ENCODE data around the gene PRDM1.
"Not testable (repeated sequence)": the region's sequence is repeated elsewhere in the genome, so short reads cannot be mapped to it uniquely, and the experiment has no call there.

The PRDM1 gene

DNA sequence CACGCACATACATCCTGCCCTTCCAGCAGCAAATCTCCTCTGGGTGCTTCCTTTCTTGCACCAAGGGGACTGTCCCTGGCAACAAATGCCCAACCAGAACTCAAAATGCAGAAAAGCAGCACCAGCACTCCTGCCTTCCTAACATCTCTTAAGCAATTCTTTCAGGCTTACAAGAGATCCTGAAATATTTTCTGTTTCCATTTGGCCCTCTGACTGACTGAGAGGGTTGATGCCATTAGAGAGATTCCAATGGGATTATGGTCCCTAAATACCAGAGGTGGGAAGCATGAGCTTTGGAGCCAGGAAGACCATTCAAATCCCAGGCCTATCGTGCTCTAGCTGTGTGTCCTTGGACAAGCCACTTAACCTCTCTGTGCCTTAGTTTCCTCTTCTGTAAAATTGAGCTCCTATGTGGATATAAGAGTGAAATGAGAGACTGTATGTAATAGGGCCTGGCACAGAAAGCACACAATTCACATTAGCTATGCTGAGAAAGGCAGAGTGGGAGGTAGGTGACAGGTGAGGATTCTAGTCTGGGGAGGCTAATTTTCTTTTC, 56.8 kb downstream of the PRDM1 start:
- no peak for FAIRE-seq

DNA sequence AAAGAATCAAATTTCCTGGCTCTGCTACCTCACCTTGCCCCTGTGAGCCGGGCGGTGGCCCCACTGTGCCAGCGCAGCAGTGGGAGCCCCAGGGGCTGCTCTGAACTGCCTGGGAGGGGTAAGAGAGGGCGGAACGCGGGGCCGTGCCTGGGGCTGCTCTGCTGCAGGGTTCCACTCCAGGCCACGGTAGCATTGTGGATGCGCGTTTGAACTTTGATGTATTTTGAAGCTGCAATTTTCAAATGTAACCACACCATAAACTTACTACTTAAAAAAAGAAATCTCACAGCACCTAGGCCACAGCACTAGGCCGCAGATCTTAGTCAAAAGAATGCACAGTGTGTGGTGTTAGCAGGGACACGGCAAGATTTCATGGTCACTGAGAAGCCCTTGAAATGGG, 57.5 kb downstream of the PRDM1 start:
- no peak for FAIRE-seq

DNA sequence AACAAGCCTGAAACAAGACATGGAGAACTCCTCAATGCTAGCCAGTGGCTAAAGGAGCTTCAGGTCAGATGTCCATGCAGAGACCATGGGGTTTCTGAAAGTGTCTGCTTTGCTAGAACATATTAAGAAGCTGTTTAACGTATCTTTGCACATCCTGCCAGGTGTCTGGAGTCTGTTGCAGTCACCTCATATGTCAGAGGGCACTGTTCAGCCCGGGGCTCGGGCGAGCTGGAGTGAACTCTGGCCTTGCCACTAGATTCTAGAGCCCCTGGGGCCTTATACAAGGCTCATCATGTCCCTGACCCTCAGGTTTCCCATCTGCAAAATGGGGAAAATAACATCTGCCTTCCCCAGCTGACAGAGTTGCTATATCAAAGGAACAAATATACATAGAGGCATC, 59.0 kb downstream of the PRDM1 start:
- no peak for FAIRE-seq

DNA sequence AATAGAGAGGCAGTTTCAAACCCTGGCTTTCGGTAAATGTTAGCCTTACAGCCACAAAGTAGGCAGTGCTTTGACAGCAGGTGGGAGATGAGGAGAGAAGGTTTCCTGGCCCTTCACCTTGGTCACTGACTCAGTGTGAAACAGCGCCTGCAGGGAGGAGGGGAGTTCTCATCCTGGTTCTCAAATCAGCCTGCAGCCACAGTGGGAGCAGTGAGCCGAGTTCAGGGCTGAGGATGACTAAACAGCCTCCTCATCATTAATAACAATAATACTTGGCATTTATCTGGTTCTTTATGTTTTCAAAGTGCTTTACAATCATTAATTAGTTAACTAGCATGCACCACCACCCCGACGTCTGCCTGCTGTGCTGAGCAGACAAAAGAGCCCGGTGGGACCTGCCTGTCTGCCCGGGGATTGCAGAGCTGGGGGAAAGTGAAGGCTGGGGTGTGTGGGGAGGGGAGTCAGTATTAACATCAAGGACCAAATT, 59.6 kb downstream of the PRDM1 start:
- FAIRE-seq = no peak

DNA sequence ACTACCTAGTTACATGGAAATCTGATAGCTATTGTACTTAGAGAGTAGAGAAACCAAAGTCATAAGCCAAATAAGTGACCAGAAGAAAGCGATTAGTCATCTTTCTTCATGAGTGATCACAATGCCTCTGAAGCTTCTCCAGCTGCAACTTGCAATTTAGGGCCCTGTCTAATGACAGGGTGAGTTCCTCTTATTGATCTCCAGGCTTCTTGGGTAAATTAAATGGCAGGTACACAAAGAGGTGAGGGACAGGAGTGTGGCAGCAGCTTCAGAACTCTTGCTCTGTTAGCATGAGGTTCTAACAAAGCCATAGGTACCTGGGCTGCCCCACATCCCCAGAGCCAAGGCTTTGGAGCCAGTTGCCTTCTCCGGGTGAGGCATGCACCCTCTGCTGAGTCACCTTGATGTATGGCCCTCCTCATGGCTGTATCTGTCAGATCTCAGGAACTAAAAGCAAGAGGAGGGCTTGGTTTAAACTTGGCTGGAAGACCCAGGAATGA, 60.8 kb downstream of the PRDM1 start:
- no peak for FAIRE-seq

DNA sequence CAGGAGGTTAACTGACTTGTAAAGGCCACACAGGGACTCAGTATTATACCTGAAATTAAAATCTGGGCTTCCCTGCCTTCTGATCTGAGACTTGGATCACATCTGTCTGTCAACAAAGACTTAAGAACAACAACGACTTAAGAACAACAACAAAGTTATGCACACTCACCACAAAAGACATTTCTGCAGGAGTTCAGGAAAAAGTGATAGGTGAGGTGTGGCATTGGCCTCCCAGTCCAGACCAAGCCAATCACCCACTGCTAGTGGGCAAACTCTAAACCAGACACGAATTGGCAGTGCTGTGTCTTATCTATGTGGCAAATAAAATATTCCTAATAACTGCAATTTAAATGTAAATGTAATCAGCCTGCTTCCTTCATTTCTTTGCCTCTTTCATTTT, 61.3 kb downstream of the PRDM1 start:
- no peak for FAIRE-seq

DNA sequence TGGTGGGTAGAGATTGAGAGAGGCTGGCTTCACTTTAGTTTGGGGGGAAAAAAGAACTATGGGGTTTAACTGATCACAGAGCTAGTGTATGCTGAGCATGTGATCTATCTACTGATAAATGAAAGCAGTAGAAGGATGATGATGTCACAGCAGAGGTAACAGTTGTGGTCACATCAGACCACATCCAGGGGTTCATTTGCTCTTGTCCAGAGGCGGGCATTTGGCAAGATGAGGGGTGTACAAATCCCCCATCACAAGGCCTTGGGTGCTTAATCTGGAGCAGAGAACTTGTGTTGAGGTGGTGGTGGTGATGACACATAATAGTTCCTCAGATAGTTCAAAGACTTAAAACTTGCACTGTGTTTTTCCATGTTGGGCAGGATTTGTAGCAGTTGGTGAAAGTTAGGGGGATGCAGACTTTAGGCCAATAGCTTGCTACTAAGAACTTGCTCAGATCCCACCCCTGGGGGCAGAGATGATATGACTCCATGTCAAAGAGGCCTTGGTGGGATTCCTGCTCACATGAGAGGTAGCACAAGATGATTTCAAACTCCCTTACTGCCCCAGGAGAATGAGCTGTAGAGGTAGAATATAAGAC, 63.4 kb downstream of the PRDM1 start:
- FAIRE-seq = no peak

DNA sequence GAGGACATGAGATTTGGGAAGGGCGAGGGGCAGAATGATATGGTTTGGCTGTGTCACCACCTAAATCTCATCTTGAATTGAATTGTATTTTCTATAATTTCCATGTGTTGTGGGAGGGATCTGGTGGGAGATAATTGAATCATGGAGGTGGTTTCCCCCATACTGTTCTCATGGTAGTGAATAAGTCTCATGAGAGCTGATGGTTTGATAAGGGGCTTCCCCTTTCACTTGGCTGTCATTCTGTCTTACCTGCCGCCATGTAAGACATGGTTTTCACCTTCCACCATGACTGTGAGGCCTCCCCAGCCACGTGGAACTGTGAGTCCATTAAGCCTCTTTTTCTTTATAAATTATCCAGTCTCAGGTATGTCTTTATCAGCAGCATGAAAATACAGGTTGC, 66.3 kb downstream of the PRDM1 start:
- FAIRE-seq = not testable (repeated sequence)

DNA sequence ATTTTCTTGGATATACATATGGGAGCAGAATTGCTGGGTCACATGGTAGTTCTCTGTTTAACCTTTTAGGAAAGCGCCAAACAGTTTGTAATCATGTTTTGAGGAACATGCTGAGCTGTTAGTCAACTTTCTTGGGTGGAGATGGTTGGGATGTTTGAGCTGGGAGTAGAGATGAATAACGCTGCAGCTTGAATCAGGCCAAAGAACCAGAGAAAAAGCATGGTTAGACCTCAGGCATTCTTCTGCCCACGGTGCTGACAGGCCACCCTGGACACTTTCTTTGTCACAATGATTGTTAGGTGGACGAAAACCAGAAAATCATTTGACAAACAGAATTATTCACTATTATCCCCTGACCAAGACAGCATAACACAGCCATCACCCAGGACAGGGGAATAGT, 66.8 kb downstream of the PRDM1 start:
- FAIRE-seq = no peak

DNA sequence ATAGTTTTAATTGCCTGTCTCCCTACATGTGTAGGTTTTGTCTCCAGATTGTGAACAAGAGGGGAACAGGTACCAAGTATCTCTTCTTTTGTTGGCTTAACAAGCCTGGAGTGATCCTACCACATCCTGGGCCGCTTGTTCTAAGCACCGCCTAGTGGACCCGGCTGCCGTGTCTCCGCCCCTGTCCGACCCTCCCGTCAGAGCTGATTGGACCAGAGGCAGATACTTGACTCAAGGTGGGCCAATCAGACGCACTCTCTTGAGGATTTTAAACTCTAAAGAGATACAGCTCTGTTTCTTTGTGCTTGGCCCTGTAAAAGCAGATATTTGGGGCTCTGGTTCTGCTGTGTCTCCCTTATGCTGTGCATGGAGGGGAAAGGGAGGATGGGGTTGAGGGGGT, 68.2 kb downstream of the PRDM1 start:
- no peak for FAIRE-seq

DNA sequence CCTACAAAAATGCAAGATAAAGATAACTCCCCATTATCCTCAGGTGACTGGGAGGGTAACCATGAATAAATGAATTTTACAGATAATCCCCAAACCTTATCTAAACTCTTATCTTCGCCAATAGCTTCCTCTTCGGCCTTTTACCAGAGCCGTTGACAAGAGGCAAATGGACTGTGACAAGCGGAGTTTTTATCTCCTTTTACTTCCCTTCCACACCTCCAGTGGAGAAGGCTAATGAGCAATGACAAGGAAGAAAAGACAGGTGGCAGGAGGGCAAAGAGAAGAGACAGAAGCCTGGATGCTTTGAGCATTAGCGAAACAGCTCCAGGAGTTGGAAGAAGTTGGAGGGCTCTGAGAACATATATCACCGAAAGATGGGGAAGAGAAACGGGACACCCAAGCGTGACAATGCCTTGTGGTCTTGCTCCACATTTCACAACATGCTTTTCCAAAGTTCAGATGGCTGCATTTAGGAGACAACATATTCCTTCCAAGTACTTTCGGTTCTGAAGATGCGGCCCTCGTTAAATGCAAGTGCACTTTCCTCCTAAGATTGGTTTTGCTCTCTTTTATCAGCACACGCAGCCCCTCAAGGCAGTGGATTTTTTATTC, 69.2 kb downstream of the PRDM1 start:
- FAIRE-seq = no peak

DNA sequence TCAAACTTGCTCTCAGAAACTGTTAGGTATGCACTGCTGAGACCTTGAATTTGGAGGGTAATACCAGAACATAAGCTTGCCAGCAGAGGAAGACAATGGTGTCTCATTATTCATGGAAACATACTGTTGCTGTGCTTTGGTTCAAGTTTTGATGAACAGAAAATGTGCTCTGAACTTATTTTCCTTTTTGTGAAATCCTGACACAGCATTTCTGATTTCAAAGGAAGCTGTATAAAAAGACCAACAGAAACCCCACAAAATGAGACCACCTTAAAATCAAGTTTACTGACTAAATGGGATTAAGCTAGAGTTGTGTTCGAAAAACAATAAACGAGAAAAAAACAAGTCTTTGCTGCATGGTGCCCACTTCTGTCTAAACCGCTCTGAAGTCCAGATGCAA, 70.3 kb downstream of the PRDM1 start:
- FAIRE-seq = no peak

DNA sequence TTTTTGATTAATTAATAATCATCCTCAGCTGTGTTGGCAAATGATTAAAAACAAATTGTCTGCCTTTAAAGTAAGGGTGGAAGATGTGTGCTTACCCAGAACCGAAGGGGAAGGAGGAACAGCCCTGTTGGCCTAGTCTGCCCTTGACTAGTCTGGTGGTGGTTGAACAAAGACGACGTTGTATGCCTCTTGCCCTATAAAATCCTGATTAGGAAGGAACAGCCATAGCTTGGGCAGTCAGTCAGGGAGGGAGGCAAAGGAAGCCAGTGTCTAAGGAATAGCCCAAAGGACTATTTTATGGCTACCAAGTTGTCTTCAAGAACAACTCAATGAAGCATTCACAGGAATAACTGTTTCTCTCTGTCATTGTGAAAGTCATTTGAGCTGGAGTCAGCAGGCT, 70.7 kb downstream of the PRDM1 start:
- FAIRE-seq = no peak

DNA sequence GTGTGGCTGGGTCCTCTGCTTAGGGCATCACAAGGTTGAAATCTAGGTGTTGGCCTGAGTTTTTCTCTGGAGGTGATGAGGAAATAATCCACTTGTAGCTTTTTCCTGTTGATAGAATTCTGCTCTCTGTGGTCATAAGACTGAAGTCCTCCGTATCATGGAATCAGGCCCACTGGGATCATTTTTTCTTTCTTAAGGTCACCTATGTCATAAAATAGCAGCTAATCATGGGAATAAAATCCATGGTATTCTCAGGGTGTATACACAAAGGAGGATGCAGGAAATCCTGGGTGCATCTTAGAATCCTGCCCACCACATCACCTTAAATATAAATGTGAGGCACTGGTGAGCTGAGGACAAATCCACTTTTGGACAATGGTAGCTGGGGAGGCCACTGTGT, 72.7 kb downstream of the PRDM1 start:
- no peak for FAIRE-seq

Data from colon (tissue), 2 donors.